OCI-LY7 (cell line): ENCODE measurements around the gene CFAP90.
A peak's percentile ranks its signal among the peaks of the same experiment; 100 is the strongest.

ENCODE experiments used
- CTCF ChIP-seq: fragments of 200-600 bp; sonication (generic); conservative IDR thresholded peaks from 2 replicates; pipeline ENCODE4 v1.5.1; 2014; ENCODE audit warnings: mild to moderate bottlenecking, antibody characterized with exemption, low read length, moderate library complexity, mixed read lengths
- EZH2phosphoT487 ChIP-seq: fragments of 200-600 bp; sonication (generic); IDR thresholded peaks from 2 replicates; pipeline ENCODE4 v1.6.1; 2018; ENCODE audit warnings: low read depth, borderline replicate concordance, mild to moderate bottlenecking, mixed run types, antibody characterized with exemption, low read length, moderate library complexity, mixed read lengths

DNA sequence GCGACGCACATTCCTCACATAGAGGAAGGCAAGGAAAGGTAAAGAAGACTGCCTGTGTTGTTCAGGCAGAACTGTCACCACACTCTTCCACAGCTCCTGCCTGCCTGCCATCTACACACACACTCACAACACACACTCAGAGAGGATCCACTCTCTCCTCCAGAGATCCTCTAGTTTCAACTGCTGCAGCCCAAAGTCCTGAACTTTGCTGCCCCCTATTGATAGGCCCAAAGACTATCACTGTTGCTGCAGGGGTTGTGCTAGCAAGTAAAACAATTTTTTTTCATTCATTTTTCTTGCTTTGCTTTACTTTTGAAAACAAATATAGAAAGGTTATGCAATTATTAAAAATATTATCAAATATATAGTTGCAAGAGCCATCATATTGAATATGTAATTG is 5.9 kb upstream of the CFAP90 start:
- no peak for TF ChIP-seq EZH2phosphoT487
- peak; percentile 72 for TF ChIP-seq CTCF
